Stimulated activated CD4-positive, alpha-beta T cell treated with anti-CD3 and anti-CD28 coated beads, Interleukin-4, amount 100 ng/mL, for 4 hours (primary cell): ENCODE results near the gene ELMO1.
"Not testable (repeated sequence)": the region's sequence is repeated elsewhere in the genome, so short reads cannot be mapped to it uniquely, and the experiment has no call there.

Experiments used
- DNase-seq, 2 experiments: peaks; one replicate each; pipeline ENCODE4 v3.0.0-alpha.2; 2020

The ELMO1 gene

DNA sequence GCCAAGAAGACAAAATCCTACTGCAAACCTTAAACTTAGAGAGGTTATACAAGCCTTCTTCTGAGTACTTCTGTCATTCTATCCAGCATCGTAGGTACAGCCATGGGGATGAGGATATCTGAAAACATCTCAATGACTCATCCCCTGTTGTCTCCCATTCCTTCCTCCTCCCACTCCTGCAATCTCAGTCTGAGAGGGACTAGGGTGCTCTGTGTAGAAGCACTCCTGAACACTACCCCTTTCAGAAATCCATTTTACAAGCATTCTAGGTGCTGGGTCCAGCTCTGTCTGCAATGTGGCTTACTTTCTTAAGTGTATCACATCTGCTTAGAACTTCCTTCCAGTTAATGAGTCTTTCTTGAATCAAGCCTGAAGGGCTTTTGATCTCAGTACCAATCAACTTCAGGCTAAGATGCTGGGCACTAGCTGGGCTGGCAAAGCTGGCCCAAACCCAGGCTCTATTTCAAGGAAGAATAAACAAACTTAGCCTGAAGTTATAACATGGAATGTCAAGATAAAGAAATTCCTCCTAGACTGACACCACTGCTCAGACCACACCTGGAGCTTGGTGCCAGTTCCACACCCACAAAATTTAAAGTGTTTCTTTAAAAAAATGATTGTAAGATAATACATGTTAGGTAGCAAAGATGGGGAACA, 454.1 kb downstream of the ELMO1 start:
- no peak for DNase-seq

GRCh38 chr7:36986948-36987724, 461.5 kb downstream of the ELMO1 start:
- DNase-seq, result peak; percentile 39 to 61

GRCh38 chr7:36986511-36986933, 462.1 kb downstream of the ELMO1 start:
- no peak for DNase-seq

DNA sequence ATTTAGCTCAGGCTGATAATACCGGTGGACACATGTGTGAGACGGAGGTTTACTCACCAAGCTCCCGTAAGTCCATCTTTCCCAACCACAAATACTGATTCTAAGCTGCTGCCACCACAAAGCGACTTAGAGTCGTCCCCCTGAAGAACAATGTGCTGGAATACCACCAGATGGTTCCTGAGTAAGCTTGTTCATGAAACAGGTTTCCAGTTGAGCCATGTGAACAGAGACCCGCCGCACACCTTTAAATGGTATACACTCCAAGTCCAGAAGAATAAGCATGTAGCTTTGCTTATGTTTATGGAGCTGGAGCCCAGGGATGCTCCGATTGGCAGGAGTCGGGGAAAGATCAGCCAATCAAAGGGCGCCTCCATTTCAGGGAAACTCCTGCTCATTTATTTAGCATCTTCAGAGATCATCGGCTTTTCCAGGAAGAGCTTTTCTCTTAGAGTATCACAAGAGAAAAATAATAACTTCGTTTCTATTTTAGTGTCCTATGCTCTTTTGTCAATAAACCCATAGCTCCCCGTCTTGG, 462.7 kb downstream of the ELMO1 start:
- no peak for DNase-seq

- DNase-seq, result no peak
These were observed 463.3 kb downstream of the ELMO1 start for GRCh38 chr7:36985316-36985715.

DNA sequence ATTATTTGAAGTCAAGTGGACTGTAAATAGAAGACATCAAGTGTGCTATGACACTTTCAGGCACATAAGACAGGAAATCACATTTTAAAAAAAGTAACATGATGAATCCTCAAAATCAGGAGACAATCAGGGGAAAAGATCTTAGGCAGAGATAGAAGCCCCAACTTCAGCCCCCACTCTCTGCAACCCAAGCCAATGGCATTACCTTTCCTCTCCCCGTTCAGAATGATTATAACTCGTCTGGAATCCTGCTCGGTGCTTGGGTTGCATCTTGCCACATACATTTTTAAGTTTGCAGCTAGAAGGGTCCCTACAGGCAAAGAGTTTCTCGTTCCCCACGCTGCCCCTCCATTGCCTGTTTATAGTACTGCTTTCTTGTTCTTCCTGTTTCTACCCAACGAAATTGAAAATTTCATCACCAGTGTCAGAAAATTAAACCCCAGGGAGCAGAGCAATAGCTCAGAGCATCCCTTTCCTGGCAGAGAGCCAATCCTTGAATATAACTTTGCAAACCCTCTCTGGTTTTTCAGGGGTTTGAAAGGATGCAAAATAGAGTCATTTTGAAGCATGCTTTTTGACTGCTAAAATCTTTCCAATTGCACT, 463.9 kb downstream of the ELMO1 start:
- no peak for DNase-seq

DNA sequence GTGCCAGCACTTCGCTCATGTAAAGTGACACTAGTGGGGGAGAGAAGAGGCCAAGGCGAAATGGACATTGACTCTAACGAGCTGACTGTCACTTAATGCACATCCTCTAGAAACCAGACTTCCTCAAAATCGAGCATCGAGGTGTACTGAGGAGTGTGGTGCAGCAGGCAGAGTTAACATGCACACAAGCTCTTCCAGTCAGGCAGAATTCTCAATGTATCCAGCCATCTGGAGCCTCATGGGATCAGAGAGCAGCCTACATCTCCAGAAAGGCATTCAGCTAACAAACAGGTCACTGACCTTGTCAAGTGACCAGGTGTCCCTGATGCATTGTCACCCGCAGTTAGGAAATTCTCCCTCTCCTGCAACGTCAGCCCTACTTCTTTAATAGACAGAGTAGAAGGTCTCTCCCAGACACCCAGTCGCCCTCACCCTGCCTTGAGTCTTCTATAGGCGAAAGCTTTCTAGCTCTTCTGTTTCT, 464.6 kb downstream of the ELMO1 start:
- no peak for DNase-seq

DNA sequence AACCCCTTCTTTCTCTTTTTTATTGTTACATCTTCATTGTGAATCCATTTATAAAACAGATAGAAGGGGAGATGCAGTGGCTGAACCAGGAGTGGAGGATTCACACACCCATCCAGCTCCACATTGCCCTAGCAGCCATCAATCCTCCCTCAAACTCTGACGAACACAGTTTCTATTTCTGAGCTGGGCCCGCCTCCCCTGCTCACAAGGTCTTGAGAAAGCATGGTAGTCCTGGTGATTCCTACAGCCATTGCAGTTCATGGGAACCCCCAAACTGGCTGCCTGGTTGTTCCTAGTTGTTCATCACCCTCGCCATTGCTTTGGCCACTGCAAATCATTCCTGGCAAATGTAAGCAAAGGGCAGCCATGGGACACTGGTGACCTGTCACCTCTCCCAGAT, 465.9 kb downstream of the ELMO1 start:
- no peak for DNase-seq

DNA sequence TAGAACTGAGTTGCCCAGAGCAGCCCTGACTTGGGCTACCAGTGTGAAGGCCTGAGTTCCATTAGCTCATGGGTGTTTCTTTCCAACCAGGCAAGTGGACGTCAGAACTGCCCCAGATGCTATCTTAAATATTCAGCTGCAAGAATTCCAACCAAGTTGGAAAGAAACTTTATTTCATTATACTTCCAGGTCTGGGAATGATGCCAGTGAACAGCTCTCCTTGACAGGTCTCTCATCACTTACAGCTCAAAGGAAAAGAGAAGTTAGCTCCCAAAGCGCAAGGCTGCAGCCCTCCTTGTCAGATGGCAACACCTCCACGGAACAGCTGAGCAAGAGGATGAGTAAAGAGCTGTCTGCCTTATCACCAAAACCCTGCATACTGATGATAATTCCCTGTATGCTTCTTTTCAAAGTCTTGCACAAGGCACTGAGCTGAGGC, 468.8 kb downstream of the ELMO1 start:
- no peak for DNase-seq

DNA sequence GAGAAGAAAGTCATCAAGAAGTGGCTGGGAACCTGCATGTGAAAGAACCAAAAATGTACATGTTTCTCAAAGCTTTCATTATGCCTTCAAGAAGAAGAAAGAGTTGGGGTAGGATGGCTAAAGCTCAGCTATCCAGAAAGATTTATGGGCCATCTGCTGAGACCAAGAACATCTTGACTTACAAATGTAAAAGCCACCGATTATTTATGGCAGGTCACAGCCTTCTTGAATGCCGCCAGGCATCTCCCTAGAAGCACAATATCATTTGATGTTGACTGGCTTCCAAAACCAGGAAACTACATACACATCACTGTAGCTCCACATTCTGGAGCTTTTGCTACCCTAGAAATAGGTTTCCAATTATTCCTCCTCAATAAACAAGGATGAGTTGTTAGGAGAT, 470.2 kb downstream of the ELMO1 start:
- no peak for DNase-seq

- DNase-seq, result no peak
These were observed 470.8 kb downstream of the ELMO1 start for GRCh38 chr7:36977878-36978277.

DNA sequence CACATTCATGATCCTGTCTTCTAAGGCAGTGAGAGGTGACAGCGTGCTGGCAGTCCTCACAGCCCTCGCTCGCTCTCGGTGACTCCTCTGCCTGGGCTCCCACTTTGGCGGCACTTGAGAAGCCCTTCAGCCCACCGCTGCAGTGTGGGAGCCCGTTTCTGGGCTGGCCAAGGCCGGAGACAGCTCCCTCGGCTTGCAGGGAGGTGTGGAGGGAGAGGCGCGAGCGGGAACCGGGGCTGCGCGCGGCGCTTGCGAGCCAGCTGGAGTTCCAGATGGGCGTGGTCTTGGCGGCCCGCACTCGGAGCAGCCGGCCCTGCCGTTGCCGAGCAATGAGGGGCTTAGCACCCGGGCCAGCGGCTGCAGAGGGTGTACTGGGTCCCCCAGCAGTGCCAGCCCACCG, 475.1 kb downstream of the ELMO1 start:
- DNase-seq, result not testable (repeated sequence)

- no peak for DNase-seq
These were observed 476.5 kb downstream of the ELMO1 start for GRCh38 chr7:36972140-36972518.

DNA sequence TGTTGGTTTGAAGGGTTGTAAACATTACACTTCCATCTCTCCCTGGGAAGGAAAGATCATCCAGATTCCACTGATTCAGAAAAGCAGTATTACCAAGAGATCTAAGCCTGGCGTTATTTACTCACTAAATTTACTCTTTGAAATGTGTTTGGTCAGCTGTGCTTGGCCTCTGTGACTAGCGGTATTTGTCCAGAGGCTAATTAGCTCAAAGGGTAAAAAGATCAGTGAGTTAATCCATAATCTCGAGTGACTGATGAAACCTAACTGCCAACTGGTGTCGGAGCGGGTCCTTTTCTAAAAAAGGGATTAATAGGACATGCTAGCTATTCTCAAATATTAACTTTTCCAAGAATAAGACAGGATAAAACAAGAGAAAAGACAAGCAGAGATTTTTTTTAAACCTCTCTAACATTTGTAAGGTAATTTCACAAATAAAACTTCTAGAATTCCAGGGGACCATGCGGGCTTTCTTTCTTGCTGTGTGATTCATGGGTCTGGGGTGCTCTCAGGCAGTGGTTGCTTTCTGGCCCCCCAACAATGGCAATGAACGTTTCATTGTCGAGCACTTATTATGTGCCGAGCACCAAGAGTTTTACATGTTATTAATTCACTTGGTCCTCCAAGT, 477.0 kb downstream of the ELMO1 start:
- no peak for DNase-seq

GRCh38 chr7:36970551-36971514, 477.8 kb downstream of the ELMO1 start:
- DNase-seq, result no peak

DNA sequence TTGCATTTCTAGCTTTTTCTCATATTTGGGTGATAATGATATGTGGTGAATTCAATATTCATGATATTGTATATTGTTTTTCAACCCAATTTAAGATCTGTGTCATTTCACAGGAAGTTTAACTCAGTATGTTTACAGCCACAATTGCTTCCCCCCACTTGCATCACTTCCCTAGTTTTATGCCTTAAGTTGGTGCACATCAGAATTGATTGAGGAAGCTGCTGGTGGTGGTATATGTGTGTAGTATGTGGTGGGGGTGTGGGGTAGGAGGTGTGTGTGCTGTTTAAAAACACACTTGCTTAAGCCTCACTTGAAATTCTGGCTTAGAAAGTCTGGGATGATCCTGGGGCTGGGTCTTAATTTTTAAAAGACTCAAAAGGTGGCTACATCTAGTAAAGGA, 479.3 kb downstream of the ELMO1 start:
- DNase-seq, result no peak

- DNase-seq, result no peak
These were observed 481.3 kb downstream of the ELMO1 start for GRCh38 chr7:36967387-36967786.

GRCh38 chr7:36966636-36967035, 482.0 kb downstream of the ELMO1 start:
- no peak for DNase-seq

DNA sequence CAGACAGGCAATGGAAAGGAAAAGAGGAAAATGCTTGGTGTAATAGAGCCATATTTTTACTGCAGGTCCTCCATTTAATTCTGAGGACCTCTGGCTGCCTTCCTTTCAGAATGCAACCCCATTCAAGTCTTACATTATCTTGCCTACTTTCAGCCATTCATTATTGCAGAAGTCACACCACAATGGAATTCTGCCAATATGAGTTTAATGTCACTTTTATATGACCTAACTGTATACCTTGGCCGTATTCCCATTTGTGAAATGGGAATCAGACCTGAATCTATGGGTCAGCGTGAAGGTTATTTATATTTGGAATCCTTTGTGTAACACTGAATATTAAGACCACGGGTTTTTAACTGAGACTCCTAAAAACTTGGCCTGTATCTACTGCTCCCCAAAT, 482.6 kb downstream of the ELMO1 start:
- no peak for DNase-seq

- no peak for DNase-seq
These were observed 483.0 kb downstream of the ELMO1 start for GRCh38 chr7:36965625-36966024.

- no peak for DNase-seq
These were observed 484.4 kb downstream of the ELMO1 start for GRCh38 chr7:36964297-36964696.

DNA sequence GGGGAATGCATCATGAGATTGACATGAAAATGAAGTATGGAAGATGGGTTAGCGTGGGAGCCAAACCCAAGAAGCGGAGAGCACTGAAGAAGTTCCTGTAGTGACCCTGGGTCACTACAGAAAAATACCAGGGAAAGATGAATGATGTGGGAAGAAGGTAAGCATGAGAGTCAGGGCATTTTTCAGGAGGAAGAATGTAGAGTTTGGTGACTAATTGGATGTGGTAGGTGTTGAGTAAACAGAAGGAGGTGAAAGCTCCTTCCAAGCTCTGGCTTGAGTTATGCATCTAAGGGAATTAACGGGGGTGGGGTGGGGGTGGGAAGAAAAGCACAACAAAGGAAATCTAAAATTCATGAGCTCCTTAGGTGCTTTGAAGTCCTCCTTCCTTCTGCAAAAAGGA, 486.3 kb downstream of the ELMO1 start:
- DNase-seq, result no peak
